DMS114 treated with DMSO at 0.1 percent for 48 hours (cell line): ENCODE measurements around the gene ARFGEF3.

Experiments
- DNase-seq: peaks from one replicate; lab custom pipeline; 2025; ENCODE audit not compliant: unreplicated experiment; lab: John Stamatoyannopoulos, UW

Gene ARFGEF3

GRCh38 chr6:138162955-138163575, 1.3 kb downstream of the ARFGEF3 start:
- no peak for DNase-seq

- DNase-seq: no peak
Measured at GRCh38 chr6:138175596-138175995, 13.9 kb downstream of the ARFGEF3 start.

- DNase-seq: no peak
Measured at GRCh38 chr6:138176652-138177232, 15.0 kb downstream of the ARFGEF3 start.

GRCh38 chr6:138182939-138183789, 21.4 kb downstream of the ARFGEF3 start:
- DNase-seq: no peak

- no peak for DNase-seq
Measured at GRCh38 chr6:138183790-138184134, 22.0 kb downstream of the ARFGEF3 start.

GRCh38 chr6:138184230-138184629, 22.5 kb downstream of the ARFGEF3 start:
- no peak for DNase-seq

- no peak for DNase-seq
Measured at GRCh38 chr6:138187156-138187555, 25.4 kb downstream of the ARFGEF3 start.

- DNase-seq: no peak
Measured at GRCh38 chr6:138188278-138188941, 26.7 kb downstream of the ARFGEF3 start.

- DNase-seq: no peak
Measured at GRCh38 chr6:138194287-138194686, 32.5 kb downstream of the ARFGEF3 start.

- DNase-seq: no peak
Measured at GRCh38 chr6:138196122-138196738, 34.5 kb downstream of the ARFGEF3 start.

GRCh38 chr6:138197570-138197969, 35.8 kb downstream of the ARFGEF3 start:
- DNase-seq: no peak

- DNase-seq: no peak
Measured at GRCh38 chr6:138198430-138199091, 36.8 kb downstream of the ARFGEF3 start.

- no peak for DNase-seq
Measured at GRCh38 chr6:138201836-138202235, 40.1 kb downstream of the ARFGEF3 start.

GRCh38 chr6:138203315-138203714, 41.6 kb downstream of the ARFGEF3 start:
- DNase-seq: no peak

- DNase-seq: no peak
Measured at GRCh38 chr6:138204303-138204702, 42.6 kb downstream of the ARFGEF3 start.

- no peak for DNase-seq
Measured at GRCh38 chr6:138204792-138205384, 43.1 kb downstream of the ARFGEF3 start.

- DNase-seq: no peak
Measured at GRCh38 chr6:138205437-138206094, 43.8 kb downstream of the ARFGEF3 start.

GRCh38 chr6:138206862-138207261, 45.1 kb downstream of the ARFGEF3 start:
- DNase-seq: no peak

GRCh38 chr6:138211048-138211581, 49.4 kb downstream of the ARFGEF3 start:
- DNase-seq: no peak

- no peak for DNase-seq
Measured at GRCh38 chr6:138211601-138212000, 49.9 kb downstream of the ARFGEF3 start.
